Measurements from ENCODE around the gene TMEM167B. TPM values are rescaled to one million over a fixed set of nuclear protein-coding genes. Genes with fewer than 3 reads are reported as not detected.

The TMEM167B gene
- total RNA-seq, result 10 to 100 TPM; 27.2 to 28.4 TPM

GRCh38 chr1:109090196-109091077 lies at the start of gene TMEM167B:
Gene TMEM167B, plus strand, starts transcription at chr1:109090764. Its CDS starts 109 bp downstream, at chr1:109090873.

GRCh38 chr1:109041621-109042468 lies 48.7 kb upstream of the TMEM167B start, which contains the start of gene WDR47:
Gene WDR47, minus strand, starts transcription at chr1:109042102. Its CDS starts 18,590 bp downstream, at chr1:109023512.

GRCh38 chr1:109075531-109076490 lies 14.8 kb upstream of the TMEM167B start, which contains the start of gene TAF13:
Gene TAF13, minus strand, starts transcription at chr1:109076003. Its CDS starts 56 bp downstream, at chr1:109075947.

GRCh38 chr1:109113590-109114341 lies 23.2 kb downstream of the TMEM167B start, which contains the start of gene ELAPOR1:
Gene ELAPOR1, plus strand, starts transcription at chr1:109114115. Its CDS starts 69 bp downstream, at chr1:109114184.

Other genes starting within 250 kb of the TMEM167B start
- not detected for gene AKNAD1, start 233.7 kb upstream of the TMEM167B start, total RNA-seq
- gene GPSM2, start 213.8 kb upstream of the TMEM167B start, total RNA-seq, result 10 to 100 TPM; 27.0 to 32.3 TPM
- 10 to 100 TPM; 15.3 to 16.9 TPM for gene CLCC1, start 127.3 kb upstream of the TMEM167B start, total RNA-seq
- 1 to 10 TPM; 9.2 to 9.7 TPM for gene WDR47, start 48.7 kb upstream of the TMEM167B start, total RNA-seq
- gene TAF13, start 14.8 kb upstream of the TMEM167B start, total RNA-seq, result 10 to 100 TPM; 19.4 to 21.4 TPM
- gene ELAPOR1, start 23.4 kb downstream of the TMEM167B start, total RNA-seq, result 1 to 10 TPM; 2.3 to 2.4 TPM
- gene SARS1, start 123.2 kb downstream of the TMEM167B start, total RNA-seq, result 100 to 1,000 TPM; 148 to 155 TPM
- 1 to 10 TPM; 5.0 to 5.7 TPM for gene CELSR2, start 158.8 kb downstream of the TMEM167B start, total RNA-seq
- gene PSRC1, start 192.4 kb downstream of the TMEM167B start, total RNA-seq, result 10 to 100 TPM; 21.9 to 24.7 TPM
- not detected for gene MYBPHL, start 216.2 kb downstream of the TMEM167B start, total RNA-seq

All from activated naive CD4-positive, alpha-beta T cell treated with anti-CD3 and anti-CD28 coated beads, Interleukin-2, amount 10 ng/mL, durations not matched to agents 5 hours and 36 hours (primary cell).